Vagina (tissue), 2 donors: Measurements from ENCODE around the gene HNRNPUL2. TPM values are rescaled to one million over a fixed set of nuclear protein-coding genes. Genes with fewer than 3 reads are reported as not detected.

Source experiments
- DNase-seq, 2 donors: peaks; one replicate each; pipeline ENCODE4 v3.0.0-alpha.2; 2017; ENCODE audit errors: extremely low spot score in 2 of 2
- H3K27ac ChIP-seq: fragments of 200-600 bp; sonication (generic); one replicate; pipeline ENCODE4 v1.5.1; 2019
- H3K27me3 ChIP-seq: fragments of 200-600 bp; sonication (generic); one replicate; pipeline ENCODE4 v1.5.1; 2019
- H3K36me3 ChIP-seq, 2 donors: fragments of 200-600 bp; sonication (generic); one replicate each; pipeline ENCODE4 v1.5.1; 2017 to 2019
- H3K4me1 ChIP-seq: fragments of 200-600 bp; sonication (generic); one replicate; pipeline ENCODE4 v1.5.1; 2019
- H3K4me3 ChIP-seq, 2 donors: fragments of 200-600 bp; sonication (generic); 1 replicate in 1 of 2; 2 replicates in 1 of 2; pipeline ENCODE4 v1.5.1; 2016 to 2019
- H3K9me3 ChIP-seq: fragments of 200-600 bp; sonication (generic); one replicate; pipeline ENCODE4 v1.5.1; 2019
- CTCF ChIP-seq, 3 experiments: fragments of 450-650 bp in 2 of 3; fragments of 200-600 bp in 1 of 3; sonication (generic) in 1 of 3; IDR thresholded peaks; one replicate each; pipeline ENCODE4 v1.5.1; 2017 to 2019; ENCODE audit warnings: antibody characterized with exemption in 3 of 3, mild to moderate bottlenecking in 2 of 3, moderate library complexity in 2 of 3
- POLR2A ChIP-seq, 2 donors: fragments of 450-650 bp; IDR thresholded peaks; one replicate each; pipeline ENCODE4 v1.6.1; 2017; ENCODE audit warnings: antibody characterized with exemption in 2 of 2, mild to moderate bottlenecking in 2 of 2, moderate library complexity in 2 of 2
- POLR2AphosphoS5 ChIP-seq, 2 donors: sonication (generic); formaldehyde crosslinking; IDR thresholded peaks; one replicate each; pipeline ENCODE4 v1.9.0; 2017; ENCODE audit warnings: antibody characterized with exemption in 2 of 2, mild to moderate bottlenecking in 2 of 2, low read depth in 1 of 2; ENCODE audit not compliant: insufficient read depth in 1 of 2
- intact Hi-C: fragments of 100-400 bp; cut with DNase I; formaldehyde crosslinking; loops from one replicate; pipeline ENCODE4 v1.15.1; 2023
- total RNA-seq: library from RNA; depleted of rRNA; stranded (reverse); fragments of >200 nt; gene quantifications from one replicate; pipeline ENCODE4 v1.2.3, GENCODE V29; 2016

Gene HNRNPUL2
- total RNA-seq, 1 donor from 2014 or later, result 30.7 TPM

- TF ChIP-seq CTCF (IDR thresholded peaks at IDR 0.05) (no peak), POLR2A (IDR thresholded peaks at IDR 0.05) (no peak), POLR2AphosphoS5 (IDR thresholded peaks at IDR 0.05; ENCODE audit: insufficient read depth in 1 of 2, low read depth in 1 of 2) (no peak)
- intact Hi-C loops, result no loop called here
Observed at GRCh38 chr11:62673196-62673525, 54.1 kb downstream of the HNRNPUL2 start.

GRCh38 chr11:62671608-62672389 lies 55.5 kb downstream of the HNRNPUL2 start, which contains the start of the genes LBHD1 and UQCC3:
TSS of gene LBHD1 (minus strand) at chr11:62672267. CDS start at chr11:62670031, 2,236 bp downstream.
TSS of gene UQCC3 (plus strand) at chr11:62671673. CDS start at chr11:62671746, 73 bp downstream.
- Histone ChIP-seq H3K4me1 (peaks cover 59% of the 10 kb centered on the region), H3K27me3 (no peaks in the 10 kb centered on the region), H3K4me3 (peak within 1 kb of the TSS; percentile 62 to 66), H3K36me3 (peaks cover 0 to 22% of the 10 kb centered on the region in 2 donors), H3K27ac (peak within 1 kb of the TSS; percentile 87), H3K9me3 (no peaks in the 10 kb centered on the region)
- intact Hi-C loops, result no loop called here
- no peak for DNase-seq
- TF ChIP-seq CTCF (IDR thresholded peaks at IDR 0.05) (no peak), POLR2AphosphoS5 (IDR thresholded peaks at IDR 0.05; ENCODE audit: insufficient read depth in 1 of 2, low read depth in 1 of 2) (peak; percentile 84 to 85), POLR2A (IDR thresholded peaks at IDR 0.05) (peak in 1 of 2 donors; percentile 29)

More at GRCh38 chr11:62673196-62673525, 54.1 kb downstream of the HNRNPUL2 start:
- no peak for DNase-seq
- peaks cover 59% of the 10 kb centered on the region for H3K4me1 ChIP-seq
- peaks cover 0 to 32% of the 10 kb centered on the region in 2 donors for H3K36me3 ChIP-seq
- H3K9me3 ChIP-seq, result no peaks in the 10 kb centered on the region
- H3K27me3 ChIP-seq, result no peaks in the 10 kb centered on the region
- no peak overlapping the region for H3K4me3 ChIP-seq
- H3K27ac ChIP-seq, result no peak overlapping the region

- Histone ChIP-seq H3K27ac (peak overlapping the region; percentile 87), H3K4me1 (peaks cover 65% of the 10 kb centered on the region), H3K4me3 (peak overlapping the region; percentile 62 to 66), H3K9me3 (no peaks in the 10 kb centered on the region), H3K36me3 (peaks cover 0 to 16% of the 10 kb centered on the region in 2 donors), H3K27me3 (no peaks in the 10 kb centered on the region)
- intact Hi-C loops, result no loop called here
- no peak for TF ChIP-seq POLR2A (IDR thresholded peaks at IDR 0.05)
- TF ChIP-seq POLR2AphosphoS5 (IDR thresholded peaks at IDR 0.05; ENCODE audit: insufficient read depth in 1 of 2, low read depth in 1 of 2), result no peak
- TF ChIP-seq CTCF (IDR thresholded peaks at IDR 0.05), result no peak
- DNase-seq, result no peak
Observed at GRCh38 chr11:62671236-62671607, 56.0 kb downstream of the HNRNPUL2 start.

- TF ChIP-seq CTCF (IDR thresholded peaks at IDR 0.05) (no peak), POLR2AphosphoS5 (IDR thresholded peaks at IDR 0.05; ENCODE audit: insufficient read depth in 1 of 2, low read depth in 1 of 2) (no peak), POLR2A (IDR thresholded peaks at IDR 0.05) (no peak)
- no peaks in the 10 kb centered on the region for H3K27me3 ChIP-seq
- intact Hi-C loops, result no loop called here
- peaks cover 0 to 5% of the 10 kb centered on the region in 2 donors for H3K36me3 ChIP-seq
- DNase-seq, result no peak
- H3K4me1 ChIP-seq, result peaks cover 64% of the 10 kb centered on the region
- H3K9me3 ChIP-seq, result no peaks in the 10 kb centered on the region
- H3K27ac ChIP-seq, result no peak overlapping the region
- H3K4me3 ChIP-seq, result no peak overlapping the region
Observed at GRCh38 chr11:62669420-62670161, 57.7 kb downstream of the HNRNPUL2 start.
